CD4-positive, CD25-positive, alpha-beta regulatory T cell (primary cell): ENCODE results near the gene PNP. TPM values are rescaled to one million over a fixed set of nuclear protein-coding genes. Genes with fewer than 3 reads are reported as not detected.

ENCODE experiments used
- ATAC-seq, 2 donors: fragments of 150-1000 bp; cut with Tn5 transposase; one replicate each; pipeline ENCODE4 v1.10.0; 2021; ENCODE audit warnings: low read depth in 2 of 2, moderate number of reproducible peaks in 2 of 2, moderate library complexity in 1 of 2
- DNase-seq, 3 donors: peaks; one replicate each; pipeline versions ENCODE4 v3.0.0 to v3.0.0-alpha.2; 2012 to 2022; ENCODE audit warnings: mixed read lengths in 1 of 3
- H3K27ac ChIP-seq: one replicate; pipeline ENCODE4 v1.7.0; 2013; ENCODE audit warnings: mild to moderate bottlenecking, low read length; ENCODE audit not compliant: insufficient read depth, poor library complexity, severe bottlenecking
- H3K27me3 ChIP-seq: one replicate; pipeline ENCODE4 v1.7.0; 2013; ENCODE audit warnings: low read length; ENCODE audit not compliant: control insufficient read depth, insufficient read depth
- H3K36me3 ChIP-seq: one replicate; pipeline ENCODE4 v1.7.0; 2013; ENCODE audit warnings: mild to moderate bottlenecking, low read length, moderate library complexity; ENCODE audit not compliant: control insufficient read depth, insufficient read depth
- H3K4me1 ChIP-seq: 2 replicates; pipeline ENCODE4 v1.7.0; 2013; ENCODE audit warnings: mild to moderate bottlenecking, low read length; ENCODE audit not compliant: insufficient read depth, control insufficient read depth, poor library complexity, severe bottlenecking
- H3K4me3 ChIP-seq: one replicate; pipeline ENCODE4 v1.7.0; 2013; ENCODE audit warnings: low read depth, mild to moderate bottlenecking, low read length, moderate library complexity
- H3K9me3 ChIP-seq, 2 experiments: 1 replicate in 1 of 2; 2 replicates in 1 of 2; pipeline ENCODE4 v1.7.0; 2013; ENCODE audit warnings: low read length in 2 of 2, mild to moderate bottlenecking in 1 of 2, moderate library complexity in 1 of 2; ENCODE audit not compliant: control insufficient read depth in 2 of 2
- H3K27ac Mint-ChIP-seq, 3 donors: one replicate each; pipeline ENCODE4 v1.8.0; 2020 to 2022; ENCODE audit warnings: mild to moderate bottlenecking in 3 of 3, mixed read lengths in 3 of 3, moderate library complexity in 2 of 3
- H3K27me3 Mint-ChIP-seq: one replicate; pipeline ENCODE4 v1.8.0; 2022; ENCODE audit warnings: mild to moderate bottlenecking, mixed read lengths
- H3K36me3 Mint-ChIP-seq: one replicate; pipeline ENCODE4 v1.8.0; 2020; ENCODE audit warnings: mixed read lengths
- H3K4me1 Mint-ChIP-seq, 4 donors: one replicate each; pipeline ENCODE4 v1.8.0; 2020 to 2022; ENCODE audit warnings: mixed read lengths in 4 of 4, mild to moderate bottlenecking in 1 of 4
- H3K4me3 Mint-ChIP-seq, 4 donors: one replicate each; pipeline ENCODE4 v1.8.0; 2020 to 2022; ENCODE audit warnings: mild to moderate bottlenecking in 4 of 4, mixed read lengths in 4 of 4, moderate library complexity in 3 of 4
- H3K9me3 Mint-ChIP-seq, 7 donors: one replicate each; pipeline ENCODE4 v1.8.0; 2020 to 2022; ENCODE audit warnings: mixed read lengths in 7 of 7, mild to moderate bottlenecking in 3 of 7, moderate library complexity in 2 of 7
- polyA plus RNA-seq, 4 donors: library from polyadenylated mRNA; unstranded; fragments of 300-500 nt; fragmentation: Illumina TruSeq; gene quantifications; one replicate each; pipeline ENCODE4 v1.2.3, GENCODE V29; 2021
- total RNA-seq: library from RNA; stranded (reverse); gene quantifications from one replicate; pipeline ENCODE4 v1.2.3, GENCODE V29; 2022

The PNP gene
- total and polyA plus RNA-seq, 5 donors from 2014 or later, result 28.8 to 42.5 (median 39.1) TPM

- H3K9me3 ChIP-seq, result no peaks in the 10 kb centered on the region
- no peaks in the 10 kb centered on the region for H3K36me3 ChIP-seq
- Mint-ChIP-seq H3K27me3 (peaks cover 15% of the 10 kb centered on the region), H3K27ac (no peak overlapping the region), H3K36me3 (no peaks in the 10 kb centered on the region), H3K9me3 (no peaks in the 10 kb centered on the region), H3K4me1 (peaks cover 0 to 6% (median under 1%) of the 10 kb centered on the region in 4 donors), H3K4me3 (no peak overlapping the region)
- peaks cover 2% of the 10 kb centered on the region for H3K27me3 ChIP-seq
- H3K27ac ChIP-seq, result no peak overlapping the region
- H3K4me1 ChIP-seq, result no peaks in the 10 kb centered on the region
- DNase-seq (no peak), ATAC-seq (no peak)
- no peak overlapping the region for H3K4me3 ChIP-seq
Measured at GRCh38 chr14:20508367-20508766, 39.2 kb downstream of the PNP start.

GRCh38 chr14:20512177-20512905 lies 43.1 kb downstream of the PNP start:
- Mint-ChIP-seq H3K27ac (no peak overlapping the region), H3K9me3 (no peaks in the 10 kb centered on the region), H3K4me1 (no peaks in the 10 kb centered on the region), H3K4me3 (no peak overlapping the region), H3K36me3 (no peaks in the 10 kb centered on the region), H3K27me3 (peaks cover 19% of the 10 kb centered on the region)
- Histone ChIP-seq H3K27ac (no peak overlapping the region), H3K4me3 (no peak overlapping the region), H3K36me3 (no peaks in the 10 kb centered on the region), H3K27me3 (peaks cover 2% of the 10 kb centered on the region), H3K4me1 (no peaks in the 10 kb centered on the region), H3K9me3 (no peaks in the 10 kb centered on the region)
- DNase-seq (no peak), ATAC-seq (no peak)

GRCh38 chr14:20515846-20516245 lies 46.6 kb downstream of the PNP start:
- Mint-ChIP-seq H3K4me1 (no peaks in the 10 kb centered on the region), H3K4me3 (no peak overlapping the region), H3K27me3 (peaks cover 28% of the 10 kb centered on the region)

DNA sequence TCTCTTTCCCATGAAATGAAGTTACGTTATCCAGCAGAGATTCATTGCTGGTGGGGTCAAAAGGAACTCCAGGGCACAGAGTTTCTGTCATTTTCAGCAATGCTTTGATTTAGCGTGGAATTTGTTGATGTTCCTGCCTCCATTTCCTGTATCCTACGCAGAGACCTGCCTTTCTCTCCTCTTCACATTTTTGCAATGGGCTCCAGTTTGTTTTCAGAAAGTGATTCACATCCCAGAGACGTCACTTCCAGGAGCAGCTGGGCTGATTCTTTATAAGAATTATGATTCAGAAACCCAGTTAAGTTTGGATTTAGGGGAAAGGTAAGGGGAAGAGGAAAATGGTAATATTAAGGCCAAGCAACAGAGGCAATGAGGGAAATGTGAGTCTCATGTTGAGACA lies 47.7 kb downstream of the PNP start:
- no peaks in the 10 kb centered on the region for H3K27me3 ChIP-seq
- H3K4me3 ChIP-seq, result no peak overlapping the region
- H3K36me3 ChIP-seq, result no peaks in the 10 kb centered on the region
- Mint-ChIP-seq H3K4me3 (no peak overlapping the region), H3K27me3 (peaks cover 28% of the 10 kb centered on the region), H3K36me3 (no peaks in the 10 kb centered on the region), H3K9me3 (no peaks in the 10 kb centered on the region), H3K27ac (no peak overlapping the region), H3K4me1 (no peaks in the 10 kb centered on the region)
- H3K27ac ChIP-seq, result no peak overlapping the region
- no peak for DNase-seq
- no peak for ATAC-seq
- H3K4me1 ChIP-seq, result no peaks in the 10 kb centered on the region
- no peaks in the 10 kb centered on the region for H3K9me3 ChIP-seq

More at GRCh38 chr14:20515846-20516245, 46.6 kb downstream of the PNP start:
- DNase-seq, result no peak
- Mint-ChIP-seq H3K9me3 (no peaks in the 10 kb centered on the region), H3K36me3 (no peaks in the 10 kb centered on the region), H3K27ac (no peak overlapping the region)
- Histone ChIP-seq H3K4me3 (no peak overlapping the region), H3K4me1 (no peaks in the 10 kb centered on the region), H3K27me3 (peaks cover 2% of the 10 kb centered on the region), H3K36me3 (no peaks in the 10 kb centered on the region), H3K9me3 (no peaks in the 10 kb centered on the region), H3K27ac (no peak overlapping the region)
- ATAC-seq, result no peak

- ATAC-seq (no peak), DNase-seq (no peak)
- H3K4me3 ChIP-seq, result no peak overlapping the region
- Mint-ChIP-seq H3K27me3 (peaks cover 21% of the 10 kb centered on the region), H3K36me3 (no peaks in the 10 kb centered on the region), H3K9me3 (peaks cover 0 to 2% (median 0%) of the 10 kb centered on the region in 7 donors), H3K27ac (peak overlapping the region in 1 of 3 donors; percentile 42), H3K4me3 (no peak overlapping the region), H3K4me1 (no peaks in the 10 kb centered on the region)
- no peak overlapping the region for H3K27ac ChIP-seq
- no peaks in the 10 kb centered on the region for H3K36me3 ChIP-seq
- H3K27me3 ChIP-seq, result peaks cover 2% of the 10 kb centered on the region
- H3K4me1 ChIP-seq, result no peaks in the 10 kb centered on the region
- no peaks in the 10 kb centered on the region for H3K9me3 ChIP-seq
Measured at GRCh38 chr14:20522332-20522731, 53.1 kb downstream of the PNP start.

DNA sequence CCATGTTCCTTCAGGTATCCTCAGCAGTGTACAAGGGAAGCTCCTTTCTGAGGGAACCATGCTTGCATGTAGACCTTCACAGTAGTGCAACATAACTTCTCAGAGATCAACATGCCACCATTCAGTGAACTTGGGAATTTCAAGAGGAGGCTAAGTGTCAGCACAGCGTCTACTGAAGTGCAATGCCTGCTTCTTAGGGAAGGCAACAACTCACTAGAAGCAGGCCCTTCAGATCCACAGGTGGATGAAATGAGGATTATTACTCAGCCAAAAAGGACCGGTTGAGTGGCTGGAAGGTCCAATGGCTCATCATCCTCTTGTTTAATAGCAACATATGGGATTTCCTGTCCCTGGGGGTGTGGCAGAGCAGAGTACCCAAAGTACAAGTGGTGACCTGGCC lies 54.8 kb downstream of the PNP start:
- peaks cover 0 to 3% (median 0%) of the 10 kb centered on the region in 7 donors for H3K9me3 Mint-ChIP-seq
- H3K4me1 Mint-ChIP-seq, result no peaks in the 10 kb centered on the region
- Histone ChIP-seq H3K4me1 (no peaks in the 10 kb centered on the region), H3K4me3 (no peak overlapping the region), H3K27me3 (peaks cover 8% of the 10 kb centered on the region), H3K9me3 (no peaks in the 10 kb centered on the region), H3K36me3 (no peaks in the 10 kb centered on the region), H3K27ac (no peak overlapping the region)
- H3K27me3 Mint-ChIP-seq, result peaks cover 22% of the 10 kb centered on the region
- no peaks in the 10 kb centered on the region for H3K36me3 Mint-ChIP-seq
- no peak overlapping the region for H3K27ac Mint-ChIP-seq
- DNase-seq, result no peak
- no peak for ATAC-seq
- H3K4me3 Mint-ChIP-seq, result no peak overlapping the region

Other genes with a start within 250 kb of the PNP start
- not detected for gene OR11H6, start 245.7 kb upstream of the PNP start, total RNA-seq
- not detected for gene OR11H6, start 245.7 kb upstream of the PNP start, polyA plus RNA-seq
- gene OR11H7, start 240.4 kb upstream of the PNP start, total RNA-seq, result not detected
- not detected for gene OR11H7, start 240.4 kb upstream of the PNP start, polyA plus RNA-seq
- gene OR11H4, start 230.1 kb upstream of the PNP start, total RNA-seq, result not detected
- gene OR11H4, start 230.1 kb upstream of the PNP start, polyA plus RNA-seq, result not detected
- gene TTC5, start 163.5 kb upstream of the PNP start, total RNA-seq, result 18.9 TPM
- gene TTC5, start 163.5 kb upstream of the PNP start, polyA plus RNA-seq, result 10 to 100 TPM; 17.0 to 24.1 (median 19.0) TPM
- 21.2 TPM for gene CCNB1IP1, start 136.1 kb upstream of the PNP start, total RNA-seq
- 10 to 100 TPM in 3 of 4 donors, 1 to 10 TPM in 1; 9.7 to 21.1 (median 14.4) TPM for gene CCNB1IP1, start 136.1 kb upstream of the PNP start, polyA plus RNA-seq
- 18.5 TPM for gene PARP2, start 125.8 kb upstream of the PNP start, total RNA-seq
- gene PARP2, start 125.8 kb upstream of the PNP start, polyA plus RNA-seq, result 10 to 100 TPM in 1 of 4 donors, 1 to 10 TPM in 3; 5.2 to 10.3 (median 9.4) TPM
- gene TEP1, start 55.9 kb upstream of the PNP start, total RNA-seq, result 63.8 TPM
- 1 to 10 TPM; 2.8 to 7.1 (median 5.3) TPM for gene TEP1, start 55.9 kb upstream of the PNP start, polyA plus RNA-seq
- 0.72 TPM for gene KLHL33, start 33.2 kb upstream of the PNP start, total RNA-seq
- gene KLHL33, start 33.2 kb upstream of the PNP start, polyA plus RNA-seq, result not detected
- 40.8 TPM for gene OSGEP, start 14.6 kb upstream of the PNP start, total RNA-seq
- gene OSGEP, start 14.6 kb upstream of the PNP start, polyA plus RNA-seq, result 10 to 100 TPM; 27.3 to 34.2 (median 32.9) TPM
- gene APEX1, start 14.2 kb upstream of the PNP start, total RNA-seq, result 72.6 TPM
- 100 to 1,000 TPM in 2 of 4 donors, 10 to 100 TPM in 2; 81.8 to 121 (median 101) TPM for gene APEX1, start 14.2 kb upstream of the PNP start, polyA plus RNA-seq
- 65.6 TPM for gene PIP4P1, start 8.0 kb upstream of the PNP start, total RNA-seq
- 10 to 100 TPM; 24.7 to 38.3 (median 30.4) TPM for gene PIP4P1, start 8.0 kb upstream of the PNP start, polyA plus RNA-seq
- not detected for gene RNASE10, start 36.1 kb downstream of the PNP start, total RNA-seq
- under 1 TPM in 1 of 4 donors, not detected in 3; 0.33 TPM for gene RNASE10, start 36.1 kb downstream of the PNP start, polyA plus RNA-seq
- gene RNASE9, start 91.6 kb downstream of the PNP start, total RNA-seq, result not detected
- gene RNASE9, start 91.6 kb downstream of the PNP start, polyA plus RNA-seq, result not detected
- gene RNASE11, start 118.6 kb downstream of the PNP start, total RNA-seq, result not detected
- gene RNASE11, start 118.6 kb downstream of the PNP start, polyA plus RNA-seq, result not detected
- gene RNASE12, start 122.0 kb downstream of the PNP start, total RNA-seq, result not detected
- not detected for gene RNASE12, start 122.0 kb downstream of the PNP start, polyA plus RNA-seq
- gene OR6S1, start 172.3 kb downstream of the PNP start, total RNA-seq, result not detected
- gene OR6S1, start 172.3 kb downstream of the PNP start, polyA plus RNA-seq, result not detected
- gene RNASE4, start 215.2 kb downstream of the PNP start, total RNA-seq, result 0.17 TPM
- 1 to 10 TPM in 3 of 4 donors, under 1 TPM in 1; 0.75 to 4.1 (median 2.9) TPM for gene RNASE4, start 215.2 kb downstream of the PNP start, polyA plus RNA-seq
- gene ANG, start 219.4 kb downstream of the PNP start, total RNA-seq, result 0.62 TPM
- 1 to 10 TPM in 2 of 4 donors, under 1 TPM in 2; 0.59 to 2.3 (median 1.1) TPM for gene ANG, start 219.4 kb downstream of the PNP start, polyA plus RNA-seq